ENCODE measurements around the gene C1R. TPM values are rescaled to one million over a fixed set of nuclear protein-coding genes. Genes with fewer than 3 reads are reported as not detected.
A peak's percentile ranks its signal among the peaks of the same experiment; 100 is the strongest.
"Not testable (repeated sequence)": the region's sequence is repeated elsewhere in the genome, so short reads cannot be mapped to it uniquely, and the experiment has no call there.

The C1R gene
- total and polyA plus RNA-seq, 7 experiments from 2014 or later, result 1.0 to 7.2 (median 2.9) TPM

DNA sequence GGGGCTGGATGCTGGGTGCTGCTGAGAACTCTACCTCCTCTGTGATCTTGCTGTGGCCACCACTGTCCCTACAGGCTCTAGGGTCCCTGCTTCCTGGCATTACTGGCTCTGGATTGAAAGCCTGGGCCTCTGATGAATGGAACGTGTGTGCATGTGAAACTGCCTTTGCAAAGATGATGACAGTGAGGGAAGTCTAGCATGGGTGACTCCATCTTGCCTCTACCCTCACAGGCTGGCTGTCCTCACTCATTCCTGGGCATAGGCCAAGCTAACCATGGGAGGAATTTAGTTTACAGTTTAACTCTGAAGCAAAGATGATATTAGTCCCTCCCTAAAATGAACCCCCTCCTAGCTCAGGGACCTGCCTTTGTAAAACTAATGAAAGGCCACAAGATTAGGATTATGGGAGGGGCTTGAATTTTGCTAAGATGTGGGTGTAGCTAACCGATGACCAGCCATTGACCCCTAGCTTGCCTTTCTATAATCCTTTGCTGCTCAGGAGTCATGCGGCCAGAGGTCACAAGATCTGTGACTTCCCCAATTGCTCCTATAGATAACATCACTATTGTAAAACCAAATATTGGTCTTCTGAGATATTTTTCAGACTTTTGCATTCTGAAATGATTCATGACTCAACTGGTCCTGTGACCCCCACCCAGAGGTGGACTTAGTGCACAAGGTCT is 33.9 kb downstream of the C1R start:
- no peaks in the 10 kb centered on the region for H3K36me3 Mint-ChIP-seq
- H3K27me3 Mint-ChIP-seq, result peaks cover 16 to 45% (median 31%) of the 10 kb centered on the region in 5 donors
- DNase-seq, result no peak

DNA sequence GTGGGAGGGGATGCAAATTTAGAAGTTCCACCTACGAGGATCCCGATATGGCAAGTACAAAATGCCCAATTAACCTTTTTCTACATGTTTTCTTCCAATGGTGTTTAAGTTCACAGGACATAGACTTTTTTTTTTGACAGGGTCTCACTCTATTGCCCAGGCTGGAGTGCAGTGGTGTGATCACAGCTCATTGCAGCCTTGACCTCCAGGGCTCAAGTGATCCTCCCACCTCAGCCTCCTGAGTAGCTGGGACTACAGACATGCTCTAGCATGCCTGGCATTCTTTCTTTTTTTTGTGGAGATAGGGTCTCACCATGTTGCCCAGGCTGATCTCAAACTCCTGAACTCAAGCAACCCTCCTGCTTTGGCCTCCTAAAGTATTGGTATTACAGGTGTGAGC is 36.5 kb downstream of the C1R start:
- H3K27me3 Mint-ChIP-seq, result peaks cover 16 to 60% (median 25%) of the 10 kb centered on the region in 5 donors
- H3K4me1 ChIP-seq (ENCODE audit: control insufficient read depth in 2 of 2, insufficient read depth in 2 of 2, low read length in 2 of 2); H3K4me1 Mint-ChIP-seq; DNase-seq; H3K9me3 ChIP-seq (ENCODE audit: control insufficient read depth in 2 of 3, low read length in 3 of 3); H3K36me3 Mint-ChIP-seq; H3K36me3 ChIP-seq (ENCODE audit: control insufficient read depth in 2 of 3, insufficient read depth in 3 of 3, low read length in 3 of 3); H3K4me3 ChIP-seq (ENCODE audit: low read length); H3K27ac Mint-ChIP-seq; H3K27me3 ChIP-seq (ENCODE audit: control insufficient read depth in 2 of 2, insufficient read depth in 2 of 2, low read length in 2 of 2); H3K4me3 Mint-ChIP-seq; ATAC-seq; CTCF ChIA-PET; H3K9me3 Mint-ChIP-seq; H3K27ac ChIP-seq (ENCODE audit: low read depth, low read length): not testable (repeated sequence)
- intact Hi-C loops (cut with micrococcal nuclease), result loop anchor here in 1 of 2 donors (2.0 kb wide), 1 partner anchor 53 kb away; the partner anchor contains the start of gene C1RL
- POLR2A ChIA-PET, result interaction anchor here (0.6 kb wide), 1 partner anchor 177 kb away, joined by 3 read pairs; no protein-coding TSS in a partner anchor

More for the DNA sequence above, 33.9 kb downstream of the C1R start:
- H3K36me3 ChIP-seq (ENCODE audit: control insufficient read depth in 2 of 3, insufficient read depth in 3 of 3, low read length in 3 of 3), result no peaks in the 10 kb centered on the region
- no peaks in the 10 kb centered on the region for H3K27me3 ChIP-seq (ENCODE audit: control insufficient read depth in 2 of 2, insufficient read depth in 2 of 2, low read length in 2 of 2)
- H3K4me3 Mint-ChIP-seq, result no peak overlapping the region
- H3K27ac ChIP-seq (ENCODE audit: low read depth, low read length), result no peak overlapping the region
- intact Hi-C loops (cut with micrococcal nuclease), result no loop called here
- no peaks in the 10 kb centered on the region for H3K4me1 ChIP-seq (ENCODE audit: control insufficient read depth in 2 of 2, insufficient read depth in 2 of 2, low read length in 2 of 2)
- ChIA-PET CTCF (no interaction called here), POLR2A (no interaction called here)
- H3K27ac Mint-ChIP-seq, result no peak overlapping the region
- H3K4me1 Mint-ChIP-seq, result no peaks in the 10 kb centered on the region
- no peaks in the 10 kb centered on the region for H3K9me3 ChIP-seq (ENCODE audit: control insufficient read depth in 2 of 3, low read length in 3 of 3)
- H3K4me3 ChIP-seq (ENCODE audit: low read length), result no peak overlapping the region
- no peaks in the 10 kb centered on the region for H3K9me3 Mint-ChIP-seq
- peak; percentile 55 for ATAC-seq

DNA sequence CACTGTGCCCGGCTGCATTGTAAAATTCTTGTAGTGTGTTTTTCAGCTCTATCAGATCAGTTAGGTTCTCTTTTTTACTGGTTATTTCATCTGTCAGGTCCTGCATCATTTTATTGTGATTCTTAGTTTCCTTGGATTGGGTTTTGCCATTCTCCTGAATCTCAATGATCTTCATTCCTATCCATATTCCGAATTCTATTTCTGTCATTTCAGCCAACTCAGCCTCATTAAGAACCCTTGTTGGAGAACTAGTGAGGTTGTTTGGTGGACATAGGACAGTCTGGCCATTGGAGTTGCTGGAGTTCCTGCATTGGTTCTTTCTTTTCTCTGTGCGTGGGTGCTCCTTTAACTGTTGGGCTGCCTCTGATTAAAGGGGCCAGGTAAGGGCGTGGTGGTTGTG is 37.3 kb downstream of the C1R start:
- Histone ChIP-seq H3K9me3 (ENCODE audit: control insufficient read depth in 2 of 3, low read length in 3 of 3) (no peaks in the 10 kb centered on the region), H3K4me1 (ENCODE audit: control insufficient read depth in 2 of 2, insufficient read depth in 2 of 2, low read length in 2 of 2) (no peaks in the 10 kb centered on the region), H3K27ac (ENCODE audit: low read depth, low read length) (no peak overlapping the region), H3K4me3 (ENCODE audit: low read length) (no peak overlapping the region), H3K36me3 (ENCODE audit: control insufficient read depth in 2 of 3, insufficient read depth in 3 of 3, low read length in 3 of 3) (no peaks in the 10 kb centered on the region), H3K27me3 (ENCODE audit: control insufficient read depth in 2 of 2, insufficient read depth in 2 of 2, low read length in 2 of 2) (no peaks in the 10 kb centered on the region)
- H3K9me3 Mint-ChIP-seq, result peaks cover 0 to 3% (median 0%) of the 10 kb centered on the region in 11 donors
- H3K4me3 Mint-ChIP-seq, result peak overlapping the region in 1 of 10 donors; percentile 1
- ChIA-PET POLR2A (interaction anchor here (0.7 kb wide), 1 partner anchor 22 kb away, joined by 3 read pairs; no protein-coding TSS in a partner anchor), CTCF (no interaction called here)
- DNase-seq, result no peak
- intact Hi-C loops (cut with micrococcal nuclease), result loop anchor here in 1 of 2 donors (2.0 kb wide), 1 partner anchor 54 kb away; the partner anchor contains the start of gene C1RL
- no peak overlapping the region for H3K27ac Mint-ChIP-seq
- no peaks in the 10 kb centered on the region for H3K4me1 Mint-ChIP-seq
- H3K36me3 Mint-ChIP-seq, result no peaks in the 10 kb centered on the region
- peaks cover 12 to 61% (median 24%) of the 10 kb centered on the region in 5 donors for H3K27me3 Mint-ChIP-seq
- ATAC-seq, result no peak

DNA sequence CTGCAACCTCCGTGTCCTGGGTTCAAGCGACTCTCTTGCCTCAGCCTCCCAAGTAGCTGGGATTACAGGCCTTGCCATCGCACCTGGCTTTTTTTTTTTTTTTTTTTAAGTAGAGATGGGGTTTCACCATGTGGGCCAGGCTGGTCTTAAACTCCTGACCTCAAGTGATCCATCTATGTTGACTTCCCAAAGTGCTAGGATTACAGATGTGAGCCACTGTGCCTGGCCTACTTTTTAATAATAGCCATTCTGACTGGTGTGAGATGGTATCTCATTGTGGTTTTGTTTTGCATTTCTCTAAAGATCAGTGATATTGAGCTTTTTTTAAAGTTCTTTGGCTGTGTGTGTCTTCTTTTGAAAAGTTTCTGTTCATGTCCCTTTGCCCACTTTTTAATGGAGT is 42.3 kb downstream of the C1R start:
- H3K27ac ChIP-seq (ENCODE audit: low read depth, low read length); H3K36me3 Mint-ChIP-seq; CTCF ChIA-PET; H3K4me3 ChIP-seq (ENCODE audit: low read length); H3K27ac Mint-ChIP-seq; H3K36me3 ChIP-seq (ENCODE audit: control insufficient read depth in 2 of 3, insufficient read depth in 3 of 3, low read length in 3 of 3); POLR2A ChIA-PET; H3K4me1 ChIP-seq (ENCODE audit: control insufficient read depth in 2 of 2, insufficient read depth in 2 of 2, low read length in 2 of 2); ATAC-seq; H3K9me3 Mint-ChIP-seq; H3K9me3 ChIP-seq (ENCODE audit: control insufficient read depth in 2 of 3, low read length in 3 of 3); intact Hi-C loops (cut with micrococcal nuclease); H3K27me3 ChIP-seq (ENCODE audit: control insufficient read depth in 2 of 2, insufficient read depth in 2 of 2, low read length in 2 of 2); H3K4me3 Mint-ChIP-seq; DNase-seq: not testable (repeated sequence)
- Mint-ChIP-seq H3K27me3 (peaks cover 0 to 43% (median 6%) of the 10 kb centered on the region in 5 donors), H3K4me1 (peaks cover 0 to 21% (median 19%) of the 10 kb centered on the region in 7 donors)

DNA sequence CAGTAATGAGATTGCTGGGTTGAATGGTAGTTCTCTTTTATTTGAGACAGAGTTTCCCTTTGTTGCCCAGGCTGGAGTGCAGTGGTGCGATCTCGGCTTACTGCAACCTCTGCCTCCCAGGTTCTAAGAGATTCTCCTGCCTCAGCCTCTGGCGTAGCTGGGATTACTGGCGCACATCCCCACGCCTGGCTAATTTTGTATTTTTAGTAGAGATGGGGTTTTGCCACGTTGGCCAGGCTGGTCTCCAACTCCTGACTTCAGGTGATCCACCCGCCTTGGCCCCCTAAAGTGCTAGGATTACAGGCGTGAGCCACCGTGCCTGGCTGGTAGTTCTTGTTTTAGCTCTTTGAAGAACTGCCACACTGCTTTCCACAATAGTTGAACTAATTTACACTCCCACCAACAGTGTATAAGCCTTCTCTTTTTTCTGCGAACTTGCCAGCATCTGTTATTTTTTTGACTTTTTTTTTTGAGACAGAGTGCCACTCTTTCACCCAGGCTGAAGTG is 42.7 kb downstream of the C1R start:
- H3K4me3 Mint-ChIP-seq; ATAC-seq; H3K27ac ChIP-seq (ENCODE audit: low read depth, low read length); H3K9me3 ChIP-seq (ENCODE audit: control insufficient read depth in 2 of 3, low read length in 3 of 3); H3K27me3 ChIP-seq (ENCODE audit: control insufficient read depth in 2 of 2, insufficient read depth in 2 of 2, low read length in 2 of 2); H3K9me3 Mint-ChIP-seq; H3K4me3 ChIP-seq (ENCODE audit: low read length); H3K27ac Mint-ChIP-seq; H3K36me3 ChIP-seq (ENCODE audit: control insufficient read depth in 2 of 3, insufficient read depth in 3 of 3, low read length in 3 of 3); DNase-seq; H3K36me3 Mint-ChIP-seq; H3K4me1 ChIP-seq (ENCODE audit: control insufficient read depth in 2 of 2, insufficient read depth in 2 of 2, low read length in 2 of 2); POLR2A ChIA-PET; CTCF ChIA-PET; intact Hi-C loops (cut with micrococcal nuclease): not testable (repeated sequence)
- H3K27me3 Mint-ChIP-seq, result peaks cover 0 to 38% (median 6%) of the 10 kb centered on the region in 5 donors
- peaks cover 0 to 21% (median 19%) of the 10 kb centered on the region in 7 donors for H3K4me1 Mint-ChIP-seq

DNA sequence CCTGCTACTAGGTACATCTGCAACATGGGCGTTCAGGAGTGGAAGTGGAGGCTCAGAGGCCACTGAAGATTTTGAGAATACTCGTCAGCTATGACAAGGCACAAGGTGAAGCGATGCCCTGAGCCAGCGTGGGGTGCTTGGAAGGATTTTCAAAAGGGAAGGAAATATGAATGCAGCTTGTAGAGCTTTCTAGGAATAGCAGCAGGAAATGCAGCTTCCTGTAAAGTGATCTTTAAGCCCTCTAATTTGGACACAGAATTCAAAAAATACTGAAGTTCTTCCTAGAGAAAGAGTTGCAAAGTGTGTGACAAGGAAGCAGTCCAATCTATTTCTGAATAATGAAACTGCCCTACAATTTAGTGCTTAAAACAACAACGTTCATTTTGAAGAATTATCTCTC is 44.9 kb downstream of the C1R start:
- H3K4me3 ChIP-seq (ENCODE audit: low read length), result no peak overlapping the region
- CTCF ChIA-PET, result no interaction called here
- no peaks in the 10 kb centered on the region for H3K27me3 ChIP-seq (ENCODE audit: control insufficient read depth in 2 of 2, insufficient read depth in 2 of 2, low read length in 2 of 2)
- H3K36me3 ChIP-seq (ENCODE audit: control insufficient read depth in 2 of 3, insufficient read depth in 3 of 3, low read length in 3 of 3), result no peaks in the 10 kb centered on the region
- Mint-ChIP-seq H3K4me1 (peaks cover 0 to 21% (median 19%) of the 10 kb centered on the region in 7 donors), H3K4me3 (peak overlapping the region in 5 of 10 donors; percentile 8 to 71 (median 21)), H3K9me3 (peaks cover 0 to 3% (median 0%) of the 10 kb centered on the region in 11 donors), H3K27ac (peak overlapping the region in 4 of 9 donors; percentile 15 to 67 (median 45)), H3K36me3 (no peaks in the 10 kb centered on the region), H3K27me3 (peaks cover 0 to 24% (median 0%) of the 10 kb centered on the region in 5 donors)
- H3K27ac ChIP-seq (ENCODE audit: low read depth, low read length), result no peak overlapping the region
- POLR2A ChIA-PET, result no interaction called here
- H3K9me3 ChIP-seq (ENCODE audit: control insufficient read depth in 2 of 3, low read length in 3 of 3), result no peaks in the 10 kb centered on the region
- intact Hi-C loops (cut with micrococcal nuclease), result no loop called here
- ATAC-seq (no peak), DNase-seq (no peak)
- no peaks in the 10 kb centered on the region for H3K4me1 ChIP-seq (ENCODE audit: control insufficient read depth in 2 of 2, insufficient read depth in 2 of 2, low read length in 2 of 2)
